K562 (cell line): ENCODE measurements around the gene USP24. TPM values are rescaled to one million over a fixed set of nuclear protein-coding genes. Genes with fewer than 3 reads are reported as not detected.

Experiments
- ASH1L ChIP-seq: fragments of 450-650 bp; IDR thresholded peaks from 2 replicates; pipeline ENCODE4 v1.6.1; 2018; ENCODE audit warnings: borderline replicate concordance, mild to moderate bottlenecking, low read depth; ENCODE audit not compliant: partially characterized antibody
- BCL6 ChIP-seq: fragments of 250-450 bp; sonication (Bioruptor Pico); IDR thresholded peaks from 2 replicates; pipeline ENCODE4 v1.4.0; 2020
- BRD9 ChIP-seq: fragments of 450-650 bp; IDR thresholded peaks from 2 replicates; pipeline ENCODE4 v1.6.1; 2018; ENCODE audit warnings: low read depth; ENCODE audit not compliant: partially characterized antibody
- C11orf30 ChIP-seq: fragments of 450-650 bp; IDR thresholded peaks from 2 replicates; pipeline ENCODE4 v1.6.1; 2016; ENCODE audit warnings: low read depth, mild to moderate bottlenecking
- CEBPB ChIP-seq: fragments of 450-650 bp; IDR thresholded peaks from 2 replicates; pipeline ENCODE4 v1.6.1; 2016; ENCODE audit warnings: missing genetic modification characterization, missing compliant biosample characterization
- DDX20 ChIP-seq: fragments of 450-650 bp; IDR thresholded peaks from 2 replicates; pipeline ENCODE4 v1.6.1; 2016; ENCODE audit warnings: missing genetic modification characterization, low read depth, mild to moderate bottlenecking, missing compliant biosample characterization, moderate library complexity
- ELF2 ChIP-seq: fragments of 250-450 bp; sonication (Bioruptor Pico); IDR thresholded peaks from 2 replicates; pipeline ENCODE4 v1.5.0; 2021; ENCODE audit warnings: mild to moderate bottlenecking
- ETV5 ChIP-seq: sonication (generic); formaldehyde crosslinking; IDR thresholded peaks from 2 replicates; pipeline ENCODE4 v1.4.0; 2020; ENCODE audit warnings: low read depth, mild to moderate bottlenecking, missing genetic modification reagents
- HBP1 ChIP-seq: fragments of 450-650 bp; formaldehyde crosslinking; IDR thresholded peaks from 2 replicates; pipeline ENCODE4 v1.4.0; 2022; ENCODE audit warnings: missing genetic modification characterization
- HDAC6 ChIP-seq: IDR thresholded peaks from 2 replicates; pipeline ENCODE4 v1.6.1; 2012; ENCODE audit warnings: low read depth, mild to moderate bottlenecking, control low read depth, inconsistent platforms, low read length, moderate library complexity
- HMGXB4 ChIP-seq: sonication (generic); formaldehyde crosslinking; IDR thresholded peaks from 2 replicates; pipeline ENCODE4 v1.8.1; 2023; ENCODE audit warnings: mild to moderate bottlenecking, missing genetic modification reagents
- KLF10 ChIP-seq: fragments of 250-450 bp; sonication (Bioruptor Pico); IDR thresholded peaks from 2 replicates; pipeline ENCODE4 v1.6.1; 2021; ENCODE audit warnings: matching md5 sums
- MBD2 ChIP-seq: sonication (generic); IDR thresholded peaks from 2 replicates; pipeline ENCODE4 v1.6.1; 2016; ENCODE audit warnings: low read depth, borderline replicate concordance
- MTA2 ChIP-seq: fragments of 450-650 bp; IDR thresholded peaks from 2 replicates; pipeline ENCODE4 v1.6.1; 2016; ENCODE audit warnings: low read depth
- MTA3 ChIP-seq: fragments of 450-650 bp; formaldehyde crosslinking; IDR thresholded peaks from 2 replicates; pipeline ENCODE4 v1.6.1; 2017; ENCODE audit warnings: mild to moderate bottlenecking, borderline replicate concordance
- NR3C1 ChIP-seq: sonication (generic); formaldehyde crosslinking; IDR thresholded peaks from 2 replicates; pipeline ENCODE4 v1.8.1; 2022; ENCODE audit warnings: missing genetic modification reagents
- PRMT5 ChIP-seq: sonication (generic); formaldehyde crosslinking; IDR thresholded peaks from 2 replicates; pipeline ENCODE4 v1.5.0; 2020; ENCODE audit warnings: missing genetic modification reagents
- RB1 ChIP-seq: fragments of 450-650 bp; IDR thresholded peaks from 2 replicates; pipeline ENCODE4 v1.6.1; 2017; ENCODE audit warnings: low read depth, mild to moderate bottlenecking
- RFX1 ChIP-seq: fragments of 450-650 bp; IDR thresholded peaks from 2 replicates; pipeline ENCODE4 v1.6.1; 2016; ENCODE audit warnings: mild to moderate bottlenecking, moderate library complexity
- SIRT6 ChIP-seq: IDR thresholded peaks from one replicate; pipeline ENCODE4 v1.6.1; 2012; ENCODE audit warnings: low read depth, mild to moderate bottlenecking, control low read depth, inconsistent platforms, low read length, moderate library complexity
- SP1 ChIP-seq: sonication (generic); formaldehyde crosslinking; IDR thresholded peaks from 2 replicates; pipeline ENCODE4 v1.8.1; 2022; ENCODE audit warnings: mild to moderate bottlenecking, missing genetic modification reagents
- SREBF1 ChIP-seq: fragments of 150-350 bp; IDR thresholded peaks from 2 replicates; pipeline ENCODE4 v1.6.1; 2014; ENCODE audit warnings: antibody characterized with exemption, low read depth, low read length, borderline replicate concordance
- YY1 ChIP-seq, 3 experiments: IDR thresholded peaks; 2 replicates each; pipeline ENCODE4 v1.6.1; 2011; ENCODE audit warnings: low read length in 2 of 3, mild to moderate bottlenecking in 2 of 3, moderate library complexity in 2 of 3, borderline replicate concordance in 1 of 3, control low read depth in 1 of 3, low read depth in 1 of 3; ENCODE audit not compliant: insufficient read depth in 3 of 3, insufficient replicate concordance in 2 of 3, control insufficient read depth in 1 of 3, insufficient read length in 1 of 3; ENCODE audit errors: extremely low read depth in 1 of 3
- ZKSCAN3 ChIP-seq: fragments of 250-450 bp; sonication (Bioruptor Pico); IDR thresholded peaks from 2 replicates; pipeline ENCODE4 v1.4.0; 2020
- ZNF239 ChIP-seq: fragments of 250-450 bp; sonication (Bioruptor Pico); IDR thresholded peaks from 2 replicates; pipeline ENCODE4 v1.4.0; 2020; ENCODE audit warnings: mild to moderate bottlenecking
- ZNF431 ChIP-seq: sonication (generic); formaldehyde crosslinking; IDR thresholded peaks from 2 replicates; pipeline ENCODE4 v1.8.0; 2022; ENCODE audit warnings: mild to moderate bottlenecking, missing genetic modification reagents
- polyA plus RNA-seq, 8 experiments: library from polyadenylated mRNA; depleted of rRNA in 4 of 8; stranded (reverse) in 5 of 8; unstranded in 3 of 8; fragments of >200 nt; fragmentation: Nextera tagmentation in 2 of 8; fragmentation: Illumina TruSeq in 1 of 8; extraction: Ambion mirVana in 2 of 8; extraction: Trizol in 1 of 8; gene quantifications; 2 replicates each; pipeline versions ENCODE4 v1.2.1 to v1.2.3, GENCODE V29; 2011 to 2014; ENCODE audit warnings: inconsistent platforms in 1 of 8, missing spikeins in 1 of 8
- total RNA-seq, 7 experiments: library from RNA; depleted of rRNA in 6 of 7; stranded (reverse); fragments of >200 nt in 6 of 7; fragmentation: Illumina TruSeq in 2 of 7; extraction: Trizol in 2 of 7; gene quantifications; 2 replicates each; pipeline versions ENCODE4 v1.2.1 to v1.2.3, GENCODE V29; 2011 to 2021; ENCODE audit warnings: low replicate concordance in 1 of 7

USP24 gene
- total and polyA plus RNA-seq, 9 of the 15 experiments (the other 6 are each of a cell fraction or from before 2014, with no cell fraction given), result 7.7 to 62.6 (median 36.8) TPM

GRCh38 chr1:55039342-55040082 lies 175.7 kb downstream of the USP24 start, which contains the start of gene PCSK9 (continued):
- no peak; the same call in 1 of the 2 replicates for TF ChIP-seq NR3C1 (CRISPR knock-in tag)
- TF ChIP-seq MTA2, result no peak
- no peak for TF ChIP-seq ZNF239 (CRISPR knock-in tag)
- no peak for TF ChIP-seq ASH1L
- no peak for TF ChIP-seq PRMT5 (CRISPR knock-in tag)
- peak; percentile 39; the same call in 1 of the 2 replicates for TF ChIP-seq HDAC6
- TF ChIP-seq RB1, result no peak; the same call in 1 of the 2 replicates
- no peak for TF ChIP-seq HBP1
- TF ChIP-seq C11orf30, result no peak
- TF ChIP-seq SIRT6, result no peak
- TF ChIP-seq HMGXB4, result no peak
- no peak for TF ChIP-seq DDX20 (tag)
- TF ChIP-seq ETV5 (CRISPR knock-in tag), result no peak; the same call in 1 of the 2 replicates
- TF ChIP-seq RFX1, result no peak
- TF ChIP-seq ZKSCAN3 (CRISPR knock-in tag), result no peak
- TF ChIP-seq BRD9, result no peak
- TF ChIP-seq MBD2, result peak; percentile 7; the same call in 1 of the 2 replicates
- peak; percentile 71 for TF ChIP-seq MTA3
- TF ChIP-seq YY1 (IDR thresholded peaks at IDR 0.05; ENCODE audit: borderline replicate concordance in 1 of 3, control insufficient read depth in 1 of 3, extremely low read depth in 1 of 3, insufficient read depth in 3 of 3, insufficient read length in 1 of 3, insufficient replicate concordance in 2 of 3, low read depth in 1 of 3, low read length in 2 of 3), result no peak
- TF ChIP-seq ZNF431, result no peak
- 0 out of 2 replicates have a peak, but pooled peaks have one; percentile 58 for TF ChIP-seq ELF2 (CRISPR knock-in tag)
- TF ChIP-seq SREBF1, result peak; percentile 96
- TF ChIP-seq SP1 (CRISPR knock-in tag), result peak; percentile 20; the same call in 1 of the 2 replicates
- no peak for TF ChIP-seq KLF10 (CRISPR knock-in tag)
- TF ChIP-seq BCL6 (CRISPR knock-in tag), result no peak
- no peak for TF ChIP-seq CEBPB (tag)
